ENCODE results near the gene AVL9.

The AVL9 gene

GRCh38 chr7:32535162-32535702 is 39.9 kb downstream of the AVL9 start:
- DNase-seq = no peak

- DNase-seq = no peak
Observed at GRCh38 chr7:32536016-32536415, 40.7 kb downstream of the AVL9 start.

- no peak for DNase-seq
Observed at GRCh38 chr7:32536585-32536984, 41.3 kb downstream of the AVL9 start.

- DNase-seq = no peak
Observed at GRCh38 chr7:32537760-32538159, 42.5 kb downstream of the AVL9 start.

- DNase-seq = no peak
Observed at GRCh38 chr7:32539366-32539765, 44.1 kb downstream of the AVL9 start.

GRCh38 chr7:32539919-32540531 is 44.7 kb downstream of the AVL9 start:
- DNase-seq = no peak

GRCh38 chr7:32542595-32542994 is 47.3 kb downstream of the AVL9 start:
- DNase-seq = no peak

GRCh38 chr7:32559480-32559879 is 64.2 kb downstream of the AVL9 start:
- no peak for DNase-seq

- no peak for DNase-seq
Observed at GRCh38 chr7:32560075-32560474, 64.8 kb downstream of the AVL9 start.

- no peak for DNase-seq
Observed at GRCh38 chr7:32561613-32562012, 66.3 kb downstream of the AVL9 start.

GRCh38 chr7:32564542-32564941 is 69.3 kb downstream of the AVL9 start:
- no peak for DNase-seq

- DNase-seq = no peak
Observed at GRCh38 chr7:32569388-32570289, 74.3 kb downstream of the AVL9 start.

GRCh38 chr7:32573110-32573687 is 77.9 kb downstream of the AVL9 start:
- no peak for DNase-seq

- DNase-seq = no peak
Observed at GRCh38 chr7:32574626-32575025, 79.3 kb downstream of the AVL9 start.

- DNase-seq = no peak
Observed at GRCh38 chr7:32577421-32577820, 82.1 kb downstream of the AVL9 start.

- DNase-seq = no peak
Observed at GRCh38 chr7:32579776-32580175, 84.5 kb downstream of the AVL9 start.

- no peak for DNase-seq
Observed at GRCh38 chr7:32580646-32581045, 85.4 kb downstream of the AVL9 start.

- no peak for DNase-seq
Observed at GRCh38 chr7:32582036-32582435, 86.7 kb downstream of the AVL9 start.

- no peak for DNase-seq
Observed at GRCh38 chr7:32583791-32584190, 88.5 kb downstream of the AVL9 start.

- no peak for DNase-seq
Observed at GRCh38 chr7:32586291-32587221, 91.3 kb downstream of the AVL9 start.

- no peak for DNase-seq
Observed at GRCh38 chr7:32587411-32587948, 92.2 kb downstream of the AVL9 start.

- no peak for DNase-seq
Observed at GRCh38 chr7:32588657-32589056, 93.4 kb downstream of the AVL9 start.
